GM13977 (cell line): ENCODE measurements around the gene TH.

Experiments
- DNase-seq: peaks from one replicate; pipeline ENCODE4 v3.0.0; 2012; ENCODE audit warnings: low spot score
- CTCF ChIP-seq: IDR thresholded peaks from 2 replicates; pipeline ENCODE4 v1.5.1; 2012; ENCODE audit warnings: mild to moderate bottlenecking, control low read depth; ENCODE audit not compliant: insufficient read depth; ENCODE audit errors: extremely low read depth, missing control alignments
- in situ Hi-C: fragments of 300-500 bp; cut with MboI; formaldehyde crosslinking; loops from one replicate; pipeline ENCODE4 v1.12.0; 2022; ENCODE audit warnings: low sequenced_read_pairs, low pct_unique_long_range_greater_than_20kb, mixed read lengths, inconsistent platforms; ENCODE audit not compliant: unreplicated experiment

TH gene

GRCh38 chr11:2147391-2147790 is 24.2 kb downstream of the TH start:
- in situ Hi-C loops = no loop called here

GRCh38 chr11:2146051-2146450 is 25.6 kb downstream of the TH start:
- no peak for TF ChIP-seq CTCF
- DNase-seq = no peak
- in situ Hi-C loops = no loop called here

More at GRCh38 chr11:2147391-2147790, 24.2 kb downstream of the TH start:
- TF ChIP-seq CTCF = no peak
- no peak for DNase-seq

GRCh38 chr11:2144544-2145248 is 26.9 kb downstream of the TH start:
- in situ Hi-C loops = no loop called here
- DNase-seq = no peak
- TF ChIP-seq CTCF = no peak

GRCh38 chr11:2143799-2144543 is 27.6 kb downstream of the TH start:
- in situ Hi-C loops = no loop called here
- DNase-seq = no peak
- peak; percentile 13 for TF ChIP-seq CTCF

GRCh38 chr11:2143477-2143798 is 28.2 kb downstream of the TH start:
- in situ Hi-C loops = no loop called here
- no peak for DNase-seq
- TF ChIP-seq CTCF = no peak

- in situ Hi-C loops = no loop called here
- TF ChIP-seq CTCF = no peak
Observed at GRCh38 chr11:2142762-2143202, 28.8 kb downstream of the TH start.

More at GRCh38 chr11:2142762-2143202, 28.8 kb downstream of the TH start:
- DNase-seq = peak; percentile 88
